CD4-positive, alpha-beta T cell treated with Interleukin-21 for 1 hour (primary cell): ENCODE measurements around the gene RTTN.
A peak's percentile ranks its signal among the peaks of the same experiment; 100 is the strongest.
"Not testable (repeated sequence)": the region's sequence is repeated elsewhere in the genome, so short reads cannot be mapped to it uniquely, and the experiment has no call there.

Experiments used
- DNase-seq: peaks from one replicate; pipeline ENCODE4 v3.0.0-alpha.2; 2020

RTTN gene

GRCh38 chr18:70148039-70148938, 57.2 kb downstream of the RTTN start:
- DNase-seq: no peak

DNA sequence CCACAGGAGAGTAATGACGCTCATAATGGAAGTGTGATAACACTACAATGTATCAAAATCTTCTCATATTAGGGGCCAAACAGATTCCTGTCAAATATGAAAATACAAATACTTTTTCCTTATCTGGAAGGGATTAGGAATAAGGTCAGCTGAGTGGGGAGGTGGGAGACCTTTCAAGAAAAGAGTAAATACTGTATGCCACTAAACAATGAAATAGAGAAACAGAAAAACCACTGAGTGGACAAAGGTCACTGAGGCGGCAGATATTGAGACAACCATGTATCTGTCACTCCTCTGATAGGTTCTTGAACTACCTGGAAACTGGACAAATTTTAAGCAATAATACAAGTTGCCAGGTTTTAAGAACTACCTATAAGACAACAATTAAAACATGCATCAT, 59.3 kb downstream of the RTTN start:
- no peak for DNase-seq

DNA sequence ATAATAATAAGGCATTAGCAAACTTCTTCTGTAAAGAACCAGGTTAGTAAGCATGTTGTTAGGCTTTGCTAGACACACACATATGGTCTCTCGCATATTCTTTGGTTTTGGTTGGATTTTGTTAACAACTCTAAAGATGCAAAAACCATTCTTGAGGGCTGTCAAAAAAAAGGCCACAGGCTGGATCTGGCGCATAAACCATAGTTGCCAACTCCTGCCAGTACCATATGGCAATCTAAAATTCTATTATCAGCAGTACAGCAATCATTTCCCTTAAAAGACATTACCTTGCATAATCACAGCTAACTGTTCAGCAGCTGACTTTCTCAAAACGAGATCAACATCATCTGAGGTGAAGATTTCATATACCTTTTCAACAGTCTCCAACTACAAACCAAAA, 63.5 kb downstream of the RTTN start:
- DNase-seq: no peak

- no peak for DNase-seq
These were observed 66.3 kb downstream of the RTTN start for GRCh38 chr18:70139138-70139537.

- DNase-seq: no peak
These were observed 69.9 kb downstream of the RTTN start for GRCh38 chr18:70135604-70136003.

- DNase-seq: no peak
These were observed 72.5 kb downstream of the RTTN start for GRCh38 chr18:70132999-70133398.

GRCh38 chr18:70128271-70128670, 77.2 kb downstream of the RTTN start:
- no peak for DNase-seq

DNA sequence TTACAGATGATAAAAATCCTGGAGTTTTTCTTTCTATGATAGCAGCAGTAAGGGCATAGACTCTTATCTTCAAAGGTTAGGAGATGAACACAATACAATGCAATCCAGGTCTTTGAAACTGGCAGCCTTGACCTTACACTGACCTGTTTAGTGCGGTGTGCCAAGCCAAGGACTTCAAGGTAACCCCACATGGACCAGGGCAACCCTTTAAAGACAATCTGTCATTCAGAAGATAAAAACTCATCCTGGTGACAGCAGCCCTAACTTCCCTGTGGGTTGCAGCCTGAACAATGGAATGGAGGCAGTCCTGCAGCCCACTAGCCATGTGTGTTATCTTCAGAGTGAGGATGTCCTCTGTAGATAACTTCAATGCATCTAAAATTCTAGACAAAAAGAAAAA, 78.1 kb downstream of the RTTN start:
- DNase-seq: no peak

DNA sequence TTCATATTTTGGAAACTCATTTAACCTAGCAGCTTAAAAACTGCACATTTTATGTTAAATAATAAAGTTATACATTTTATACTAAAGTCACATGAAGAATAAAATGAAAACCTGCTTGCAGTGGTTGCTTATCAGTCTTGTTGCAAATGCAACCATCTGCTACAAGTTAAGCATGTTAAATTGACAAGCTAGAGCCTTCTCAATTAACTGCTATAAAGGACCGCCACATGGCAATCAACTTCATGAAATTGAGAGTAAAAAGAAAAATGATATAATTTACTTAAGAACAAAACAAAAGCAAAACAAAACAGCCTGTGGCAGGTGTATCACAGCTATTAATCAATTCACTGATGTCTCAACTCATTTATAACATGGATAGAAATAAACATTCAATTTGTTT, 78.7 kb downstream of the RTTN start:
- no peak for DNase-seq

- DNase-seq: no peak
These were observed 81.3 kb downstream of the RTTN start for GRCh38 chr18:70124139-70124538.

- no peak for DNase-seq
These were observed 83.6 kb downstream of the RTTN start for GRCh38 chr18:70121842-70122241.

- no peak for DNase-seq
These were observed 88.5 kb downstream of the RTTN start for GRCh38 chr18:70116949-70117348.

DNA sequence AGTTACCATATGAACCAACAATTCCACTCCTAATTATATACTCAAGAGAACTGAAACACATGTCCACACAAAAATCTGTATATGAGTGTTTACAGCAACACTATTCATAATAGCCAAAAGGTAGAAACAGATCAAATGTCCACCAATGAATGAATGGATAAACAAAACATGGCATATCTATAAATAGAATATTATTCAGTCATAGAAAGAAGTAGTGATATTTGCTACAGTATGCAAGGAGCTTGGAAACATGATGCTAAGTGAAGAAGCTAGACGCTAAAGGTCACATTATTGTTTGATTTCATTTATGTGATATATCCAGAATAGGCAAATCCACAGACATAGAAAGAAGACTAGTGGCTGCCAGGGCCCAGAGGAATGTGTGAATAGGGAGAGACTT, 92.0 kb downstream of the RTTN start:
- no peak for DNase-seq

DNA sequence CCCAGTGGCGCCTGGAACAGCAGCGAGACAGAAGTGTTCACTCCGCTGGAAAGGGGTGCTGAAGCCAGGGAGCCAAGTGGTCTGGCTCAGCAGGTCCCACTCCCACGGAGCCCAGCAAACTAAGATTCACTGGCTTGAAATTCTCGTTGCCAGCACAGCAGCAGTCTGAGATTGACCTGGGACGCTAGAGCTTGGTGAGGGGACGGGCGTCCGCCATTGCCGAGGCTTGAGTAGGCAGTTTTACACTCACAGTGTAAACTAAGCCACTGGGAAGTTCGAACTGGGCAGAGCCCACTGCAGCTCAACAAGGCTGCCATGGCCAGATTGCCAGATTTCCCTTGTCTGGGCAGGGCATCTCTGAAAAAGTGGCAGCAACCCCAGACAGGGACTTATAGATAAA, 94.8 kb downstream of the RTTN start:
- DNase-seq: no peak

- no peak for DNase-seq
These were observed 98.4 kb downstream of the RTTN start for GRCh38 chr18:70107091-70107490.

GRCh38 chr18:70102854-70103253, 102.6 kb downstream of the RTTN start:
- not testable (repeated sequence) for DNase-seq

- DNase-seq: no peak
These were observed 115.6 kb downstream of the RTTN start for GRCh38 chr18:70089858-70090257.

GRCh38 chr18:70086085-70086484, 119.4 kb downstream of the RTTN start:
- DNase-seq: no peak

GRCh38 chr18:70085641-70086040, 119.8 kb downstream of the RTTN start:
- no peak for DNase-seq

- no peak for DNase-seq
These were observed 123.1 kb downstream of the RTTN start for GRCh38 chr18:70082430-70082829.

GRCh38 chr18:70078106-70078505, 127.4 kb downstream of the RTTN start:
- no peak for DNase-seq

DNA sequence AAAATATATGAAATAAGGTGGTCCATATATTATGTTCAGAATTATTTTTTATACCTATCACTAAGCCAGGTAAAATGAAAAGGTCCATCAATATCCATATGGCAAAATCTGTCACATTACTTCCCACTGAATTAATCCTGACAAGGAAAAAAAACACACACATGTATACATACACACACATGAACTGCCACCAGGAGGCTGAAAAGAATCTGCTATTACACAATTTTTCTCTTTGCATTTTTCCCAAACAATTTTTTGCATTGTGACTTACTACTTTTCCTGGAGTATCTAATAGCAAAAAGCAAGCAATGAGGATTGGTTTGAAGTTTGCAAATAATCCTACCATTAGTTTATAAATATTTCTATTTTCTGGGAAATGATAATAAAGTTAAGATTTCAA, 129.6 kb downstream of the RTTN start:
- no peak for DNase-seq

DNA sequence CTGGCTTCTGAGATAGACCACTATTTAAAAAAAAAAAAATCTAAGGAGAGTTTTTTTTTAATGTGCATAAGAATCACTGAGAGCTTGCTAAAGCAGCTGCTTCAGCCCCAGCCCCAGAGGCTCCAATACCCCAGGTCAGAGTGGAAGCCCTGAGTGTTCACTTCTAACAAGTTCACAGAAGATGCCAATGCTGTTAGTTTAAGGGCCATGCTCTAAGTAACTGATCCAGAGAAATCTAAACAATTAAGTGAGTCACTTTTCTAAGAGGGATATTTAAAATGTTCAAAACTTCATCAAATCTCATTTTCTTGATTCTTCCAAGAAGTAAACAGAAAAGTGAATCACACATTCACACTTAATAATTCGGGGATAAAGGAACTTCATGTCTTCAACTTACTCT, 131.4 kb downstream of the RTTN start:
- no peak for DNase-seq

DNA sequence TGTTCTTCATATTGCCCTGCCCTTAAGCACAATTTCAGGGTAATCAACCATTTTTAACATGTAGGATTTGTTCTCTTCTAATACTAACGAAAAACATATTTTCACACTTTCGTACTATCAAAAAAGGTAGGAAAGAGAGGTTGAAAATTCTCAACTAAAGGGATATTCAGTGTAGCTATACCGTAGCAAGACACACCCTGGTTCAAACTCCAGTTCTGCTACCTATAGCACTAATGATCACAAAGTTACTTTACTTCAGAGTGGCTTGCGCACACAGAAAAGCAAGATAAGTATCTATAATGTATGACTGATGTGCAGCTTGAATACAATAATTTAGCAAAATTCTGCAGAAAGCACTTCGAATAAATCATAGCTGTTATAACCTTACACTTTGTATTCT, 132.1 kb downstream of the RTTN start:
- DNase-seq: no peak

- peak; percentile 32 for DNase-seq
These were observed 132.8 kb downstream of the RTTN start for GRCh38 chr18:70072678-70073077.
